GM18508 (cell line): ENCODE results near the gene ARL5B.
A peak's percentile ranks its signal among the peaks of the same experiment; 100 is the strongest.

Experiments
- ATAC-seq: cut with Tn5 transposase; IDR thresholded peaks from one replicate; pipeline ENCODE4 v1.9.1; 2021; ENCODE audit warnings: moderate number of reproducible peaks; ENCODE audit not compliant: insufficient read depth, unreplicated experiment

The ARL5B gene

GRCh38 chr10:18658271-18659124, 733 bp upstream of the ARL5B start:
- ATAC-seq, result peak; percentile 2

GRCh38 chr10:18659819-18660535, 746 bp downstream of the ARL5B start:
- ATAC-seq, result peak; percentile 19

- no peak for ATAC-seq
Observed at GRCh38 chr10:18660816-18661431, 1.7 kb downstream of the ARL5B start.

- no peak for ATAC-seq
Observed at GRCh38 chr10:18664841-18665478, 5.7 kb downstream of the ARL5B start.

- ATAC-seq, result no peak
Observed at GRCh38 chr10:18665815-18666558, 6.8 kb downstream of the ARL5B start.

GRCh38 chr10:18666810-18667209, 7.6 kb downstream of the ARL5B start:
- no peak for ATAC-seq

GRCh38 chr10:18668026-18668425, 8.8 kb downstream of the ARL5B start:
- no peak for ATAC-seq

GRCh38 chr10:18675086-18675801, 16.0 kb downstream of the ARL5B start:
- ATAC-seq, result no peak

GRCh38 chr10:18680754-18681153, 21.5 kb downstream of the ARL5B start:
- no peak for ATAC-seq

- ATAC-seq, result no peak
Observed at GRCh38 chr10:18681366-18681765, 22.1 kb downstream of the ARL5B start.

GRCh38 chr10:18681971-18682411, 22.8 kb downstream of the ARL5B start:
- ATAC-seq, result no peak

- ATAC-seq, result no peak
Observed at GRCh38 chr10:18683427-18683826, 24.2 kb downstream of the ARL5B start.

GRCh38 chr10:18684416-18684815, 25.2 kb downstream of the ARL5B start:
- no peak for ATAC-seq

- ATAC-seq, result no peak
Observed at GRCh38 chr10:18684953-18685352, 25.7 kb downstream of the ARL5B start.

GRCh38 chr10:18685555-18685954, 26.3 kb downstream of the ARL5B start:
- no peak for ATAC-seq

GRCh38 chr10:18687195-18687594, 28.0 kb downstream of the ARL5B start:
- ATAC-seq, result no peak

GRCh38 chr10:18687706-18688105, 28.5 kb downstream of the ARL5B start:
- no peak for ATAC-seq

GRCh38 chr10:18689498-18689897, 30.3 kb downstream of the ARL5B start:
- ATAC-seq, result no peak

- no peak for ATAC-seq
Observed at GRCh38 chr10:18690541-18690940, 31.3 kb downstream of the ARL5B start.
